ENCODE data around the gene NTNG1.

DNA sequence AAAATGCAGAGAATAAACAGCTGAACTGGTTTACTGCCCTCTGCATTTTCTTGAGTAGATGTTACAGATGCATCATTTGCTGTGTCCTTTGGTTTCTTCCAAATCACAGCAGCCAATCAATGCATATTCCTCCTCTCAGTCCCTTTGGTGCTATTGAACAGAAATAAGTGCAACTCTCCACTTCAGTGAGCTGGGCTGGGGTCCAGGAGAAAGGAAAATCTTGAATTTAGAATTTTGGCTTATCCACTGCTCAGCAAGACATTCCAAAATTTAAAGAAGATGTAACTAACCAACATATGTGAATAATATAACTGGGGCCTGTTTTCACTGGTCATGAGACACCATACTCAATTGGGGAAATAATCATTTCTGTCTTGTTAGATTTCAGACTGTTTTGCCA is 45.2 kb upstream of the NTNG1 start:
- TF ChIP-seq, protein P1, sequence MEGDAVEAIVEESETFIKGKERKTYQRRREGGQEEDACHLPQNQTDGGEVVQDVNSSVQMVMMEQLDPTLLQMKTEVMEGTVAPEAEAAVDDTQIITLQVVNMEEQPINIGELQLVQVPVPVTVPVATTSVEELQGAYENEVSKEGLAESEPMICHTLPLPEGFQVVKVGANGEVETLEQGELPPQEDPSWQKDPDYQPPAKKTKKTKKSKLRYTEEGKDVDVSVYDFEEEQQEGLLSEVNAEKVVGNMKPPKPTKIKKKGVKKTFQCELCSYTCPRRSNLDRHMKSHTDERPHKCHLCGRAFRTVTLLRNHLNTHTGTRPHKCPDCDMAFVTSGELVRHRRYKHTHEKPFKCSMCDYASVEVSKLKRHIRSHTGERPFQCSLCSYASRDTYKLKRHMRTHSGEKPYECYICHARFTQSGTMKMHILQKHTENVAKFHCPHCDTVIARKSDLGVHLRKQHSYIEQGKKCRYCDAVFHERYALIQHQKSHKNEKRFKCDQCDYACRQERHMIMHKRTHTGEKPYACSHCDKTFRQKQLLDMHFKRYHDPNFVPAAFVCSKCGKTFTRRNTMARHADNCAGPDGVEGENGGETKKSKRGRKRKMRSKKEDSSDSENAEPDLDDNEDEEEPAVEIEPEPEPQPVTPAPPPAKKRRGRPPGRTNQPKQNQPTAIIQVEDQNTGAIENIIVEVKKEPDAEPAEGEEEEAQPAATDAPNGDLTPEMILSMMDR (IDR thresholded peaks at IDR 0.05) = no peak
- TF ChIP-seq ZNF232 (CRISPR knock-in tag; IDR thresholded peaks at IDR 0.05) (no peak), NR1H2 (CRISPR knock-in tag; IDR thresholded peaks at IDR 0.05) (no peak), SP1 (CRISPR knock-in tag; conservative IDR thresholded peaks at IDR 0.05) (no peak), IRF2 (CRISPR knock-in tag; IDR thresholded peaks at IDR 0.05; ENCODE audit: borderline replicate concordance, low read depth) (no peak), ZNF138 (CRISPR knock-in tag; conservative IDR thresholded peaks at IDR 0.05) (no peak), MXD4 (CRISPR knock-in tag; IDR thresholded peaks at IDR 0.05; ENCODE audit: borderline replicate concordance) (no peak), GABPB1 (CRISPR knock-in tag; IDR thresholded peaks at IDR 0.05) (no peak), ATF1 (CRISPR knock-in tag; IDR thresholded peaks at IDR 0.05) (no peak)
- TF ChIP-seq, protein P2, sequence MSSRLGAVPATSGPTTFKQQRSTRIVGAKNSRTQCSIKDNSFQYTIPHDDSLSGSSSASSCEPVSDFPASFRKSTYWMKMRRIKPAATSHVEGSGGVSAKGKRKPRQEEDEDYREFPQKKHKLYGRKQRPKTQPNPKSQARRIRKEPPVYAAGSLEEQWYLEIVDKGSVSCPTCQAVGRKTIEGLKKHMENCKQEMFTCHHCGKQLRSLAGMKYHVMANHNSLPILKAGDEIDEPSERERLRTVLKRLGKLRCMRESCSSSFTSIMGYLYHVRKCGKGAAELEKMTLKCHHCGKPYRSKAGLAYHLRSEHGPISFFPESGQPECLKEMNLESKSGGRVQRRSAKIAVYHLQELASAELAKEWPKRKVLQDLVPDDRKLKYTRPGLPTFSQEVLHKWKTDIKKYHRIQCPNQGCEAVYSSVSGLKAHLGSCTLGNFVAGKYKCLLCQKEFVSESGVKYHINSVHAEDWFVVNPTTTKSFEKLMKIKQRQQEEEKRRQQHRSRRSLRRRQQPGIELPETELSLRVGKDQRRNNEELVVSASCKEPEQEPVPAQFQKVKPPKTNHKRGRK (CRISPR knock-in tag; IDR thresholded peaks at IDR 0.05; ENCODE audit: borderline replicate concordance) = no peak
- TF ChIP-seq, protein P3, sequence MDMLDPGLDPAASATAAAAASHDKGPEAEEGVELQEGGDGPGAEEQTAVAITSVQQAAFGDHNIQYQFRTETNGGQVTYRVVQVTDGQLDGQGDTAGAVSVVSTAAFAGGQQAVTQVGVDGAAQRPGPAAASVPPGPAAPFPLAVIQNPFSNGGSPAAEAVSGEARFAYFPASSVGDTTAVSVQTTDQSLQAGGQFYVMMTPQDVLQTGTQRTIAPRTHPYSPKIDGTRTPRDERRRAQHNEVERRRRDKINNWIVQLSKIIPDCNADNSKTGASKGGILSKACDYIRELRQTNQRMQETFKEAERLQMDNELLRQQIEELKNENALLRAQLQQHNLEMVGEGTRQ (CRISPR knock-in tag; IDR thresholded peaks at IDR 0.05) = no peak
- TF ChIP-seq, protein P4, sequence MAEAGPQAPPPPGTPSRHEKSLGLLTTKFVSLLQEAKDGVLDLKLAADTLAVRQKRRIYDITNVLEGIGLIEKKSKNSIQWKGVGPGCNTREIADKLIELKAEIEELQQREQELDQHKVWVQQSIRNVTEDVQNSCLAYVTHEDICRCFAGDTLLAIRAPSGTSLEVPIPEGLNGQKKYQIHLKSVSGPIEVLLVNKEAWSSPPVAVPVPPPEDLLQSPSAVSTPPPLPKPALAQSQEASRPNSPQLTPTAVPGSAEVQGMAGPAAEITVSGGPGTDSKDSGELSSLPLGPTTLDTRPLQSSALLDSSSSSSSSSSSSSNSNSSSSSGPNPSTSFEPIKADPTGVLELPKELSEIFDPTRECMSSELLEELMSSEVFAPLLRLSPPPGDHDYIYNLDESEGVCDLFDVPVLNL (CRISPR knock-in tag; IDR thresholded peaks at IDR 0.05; ENCODE audit: borderline replicate concordance, low read depth) = no peak

Measured in WTC11 (cell line).